AG04449 (cell line): Measurements from ENCODE around the gene MINDY4.

Source experiments
- CTCF ChIA-PET: fragments of 350-600 bp; formaldehyde crosslinking; extraction: SDS; loops from one replicate; lab custom pipeline; 2021; ENCODE audit warnings: antibody characterized with exemption; lab: Yijun Ruan, JAX
- POLR2A ChIA-PET: fragments of 400-600, 350-600 bp; formaldehyde crosslinking; extraction: SDS; loops from one replicate; lab custom pipeline; 2020; ENCODE audit warnings: antibody characterized with exemption, inconsistent platforms; lab: Yijun Ruan, JAX
- DNase-seq: peaks from one replicate; pipeline ENCODE4 v3.0.0-alpha.2; 2010; ENCODE audit warnings: low read depth, low spot score
- H3K4me3 ChIP-seq: 2 replicates; pipeline ENCODE4 v1.5.1; 2011; ENCODE audit warnings: low read depth, mild to moderate bottlenecking, control low read depth, low read length
- TF ChIP-seq, protein P1 (sequence below): IDR thresholded peaks from one replicate; pipeline ENCODE4 v1.5.1; 2011; ENCODE audit warnings: mild to moderate bottlenecking, moderate library complexity, low read length, control low read depth, inconsistent platforms; ENCODE audit not compliant: insufficient read depth; ENCODE audit errors: missing control alignments

Gene MINDY4

DNA sequence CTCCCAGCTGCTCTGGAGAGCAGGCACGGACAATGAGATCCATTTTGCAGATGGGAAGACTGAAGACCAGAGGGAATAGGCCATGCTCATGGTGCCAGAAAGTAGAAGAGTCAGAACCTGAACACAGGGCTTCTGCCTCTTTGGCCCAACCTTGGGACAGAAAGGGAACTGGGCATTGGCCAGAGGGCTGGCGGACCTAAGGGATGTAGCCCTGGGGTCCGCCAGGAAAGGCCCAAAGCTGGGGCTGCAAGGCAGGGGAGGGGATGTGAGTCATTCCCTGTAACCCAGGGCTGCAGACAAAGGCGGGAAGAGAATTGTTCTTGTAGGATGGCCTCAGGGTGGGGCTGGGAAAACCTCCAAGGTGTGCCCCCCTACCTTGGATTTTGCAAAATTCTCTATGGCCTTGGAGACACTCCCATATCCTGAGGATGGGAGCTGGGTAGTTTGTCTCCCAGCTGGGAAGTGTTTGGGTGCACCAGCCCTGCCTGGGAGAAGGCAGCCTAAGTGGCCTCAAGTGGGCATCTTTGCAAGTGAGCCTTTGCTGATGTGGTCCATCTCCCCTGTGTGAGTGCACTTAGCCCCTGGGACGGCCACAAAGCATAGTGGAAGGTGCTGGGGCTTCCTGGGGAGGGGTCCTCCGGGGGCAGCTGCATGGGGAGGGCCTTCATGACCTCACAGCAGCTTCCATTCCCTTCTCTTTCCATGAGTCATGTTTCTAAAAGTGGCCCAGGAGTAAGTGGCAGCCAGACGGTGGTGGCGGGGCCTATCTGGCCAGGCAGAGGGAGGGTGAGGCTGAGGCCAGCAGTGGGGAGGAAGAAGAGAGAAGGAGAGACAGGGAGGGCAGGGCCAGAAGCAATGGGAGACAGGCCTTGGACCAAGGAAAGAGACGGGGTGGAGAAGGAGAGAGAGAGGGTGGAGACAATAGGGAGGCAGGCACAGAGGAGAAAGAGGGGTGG lies 149.6 kb downstream of the MINDY4 start:
- TF ChIP-seq, protein P1, sequence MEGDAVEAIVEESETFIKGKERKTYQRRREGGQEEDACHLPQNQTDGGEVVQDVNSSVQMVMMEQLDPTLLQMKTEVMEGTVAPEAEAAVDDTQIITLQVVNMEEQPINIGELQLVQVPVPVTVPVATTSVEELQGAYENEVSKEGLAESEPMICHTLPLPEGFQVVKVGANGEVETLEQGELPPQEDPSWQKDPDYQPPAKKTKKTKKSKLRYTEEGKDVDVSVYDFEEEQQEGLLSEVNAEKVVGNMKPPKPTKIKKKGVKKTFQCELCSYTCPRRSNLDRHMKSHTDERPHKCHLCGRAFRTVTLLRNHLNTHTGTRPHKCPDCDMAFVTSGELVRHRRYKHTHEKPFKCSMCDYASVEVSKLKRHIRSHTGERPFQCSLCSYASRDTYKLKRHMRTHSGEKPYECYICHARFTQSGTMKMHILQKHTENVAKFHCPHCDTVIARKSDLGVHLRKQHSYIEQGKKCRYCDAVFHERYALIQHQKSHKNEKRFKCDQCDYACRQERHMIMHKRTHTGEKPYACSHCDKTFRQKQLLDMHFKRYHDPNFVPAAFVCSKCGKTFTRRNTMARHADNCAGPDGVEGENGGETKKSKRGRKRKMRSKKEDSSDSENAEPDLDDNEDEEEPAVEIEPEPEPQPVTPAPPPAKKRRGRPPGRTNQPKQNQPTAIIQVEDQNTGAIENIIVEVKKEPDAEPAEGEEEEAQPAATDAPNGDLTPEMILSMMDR = no peak
- no peak overlapping the region for H3K4me3 ChIP-seq
- ChIA-PET CTCF (interaction anchor here (1.2 to 8.5 kb wide), 2 partner anchors 15 to 202 kb away, joined by 6 to 77 read pairs; no protein-coding TSS in a partner anchor), POLR2A (no interaction called here)
- DNase-seq = no peak

DNA sequence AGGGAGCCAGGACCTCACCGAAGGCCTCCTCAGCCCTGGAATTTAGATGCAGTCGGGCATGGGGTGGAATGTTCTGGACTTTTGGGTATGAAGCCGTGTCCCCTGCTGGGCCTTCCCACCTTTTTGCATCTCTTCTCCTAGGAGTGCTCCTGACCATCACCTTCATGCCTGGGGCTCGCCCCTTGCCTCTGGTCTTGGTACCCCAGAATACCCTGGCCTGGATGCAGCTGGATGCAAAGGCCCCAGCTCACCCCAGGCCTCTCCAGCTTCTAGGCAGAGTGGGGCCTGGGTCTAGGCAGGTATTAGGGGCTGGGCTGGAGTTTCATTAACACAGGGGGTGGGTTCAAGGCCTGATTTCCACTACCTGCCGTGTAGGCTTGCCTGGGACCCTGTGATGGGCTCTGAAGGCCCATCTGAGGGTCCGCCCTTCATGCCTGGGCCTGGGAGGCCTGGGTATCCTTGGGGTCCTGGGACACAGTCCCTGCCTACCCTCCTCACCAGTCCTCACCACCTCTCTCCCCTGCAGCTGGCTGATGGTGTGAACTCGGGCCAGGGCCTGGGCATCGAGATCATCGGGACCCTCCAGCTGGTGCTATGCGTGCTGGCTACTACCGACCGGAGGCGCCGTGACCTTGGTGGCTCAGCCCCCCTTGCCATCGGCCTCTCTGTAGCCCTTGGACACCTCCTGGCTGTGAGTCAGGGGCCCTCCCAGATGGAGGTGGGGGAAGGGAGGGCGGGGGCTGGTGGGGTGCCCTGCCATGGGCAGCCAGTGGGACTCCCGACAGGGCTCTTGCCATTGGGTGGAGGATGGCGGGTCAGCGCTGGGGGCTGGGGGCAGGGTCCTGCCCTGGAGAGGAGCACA lies 150.6 kb downstream of the MINDY4 start:
- CTCF ChIA-PET = interaction anchor here (8.5 kb wide), 1 partner anchor 15 kb away, joined by 77 read pairs; no protein-coding TSS in a partner anchor
- no peak for DNase-seq
- H3K4me3 ChIP-seq = no peak overlapping the region
- POLR2A ChIA-PET = no interaction called here
- TF ChIP-seq, protein P1 = no peak

- TF ChIP-seq, protein P1 = no peak
- ChIA-PET POLR2A (no interaction called here), CTCF (interaction anchor here (8.5 kb wide), 1 partner anchor 14 kb away, joined by 77 read pairs; no protein-coding TSS in a partner anchor)
- H3K4me3 ChIP-seq = no peak overlapping the region
- DNase-seq = no peak
Observed at GRCh38 chr7:30922596-30922995, 151.4 kb downstream of the MINDY4 start.

DNA sequence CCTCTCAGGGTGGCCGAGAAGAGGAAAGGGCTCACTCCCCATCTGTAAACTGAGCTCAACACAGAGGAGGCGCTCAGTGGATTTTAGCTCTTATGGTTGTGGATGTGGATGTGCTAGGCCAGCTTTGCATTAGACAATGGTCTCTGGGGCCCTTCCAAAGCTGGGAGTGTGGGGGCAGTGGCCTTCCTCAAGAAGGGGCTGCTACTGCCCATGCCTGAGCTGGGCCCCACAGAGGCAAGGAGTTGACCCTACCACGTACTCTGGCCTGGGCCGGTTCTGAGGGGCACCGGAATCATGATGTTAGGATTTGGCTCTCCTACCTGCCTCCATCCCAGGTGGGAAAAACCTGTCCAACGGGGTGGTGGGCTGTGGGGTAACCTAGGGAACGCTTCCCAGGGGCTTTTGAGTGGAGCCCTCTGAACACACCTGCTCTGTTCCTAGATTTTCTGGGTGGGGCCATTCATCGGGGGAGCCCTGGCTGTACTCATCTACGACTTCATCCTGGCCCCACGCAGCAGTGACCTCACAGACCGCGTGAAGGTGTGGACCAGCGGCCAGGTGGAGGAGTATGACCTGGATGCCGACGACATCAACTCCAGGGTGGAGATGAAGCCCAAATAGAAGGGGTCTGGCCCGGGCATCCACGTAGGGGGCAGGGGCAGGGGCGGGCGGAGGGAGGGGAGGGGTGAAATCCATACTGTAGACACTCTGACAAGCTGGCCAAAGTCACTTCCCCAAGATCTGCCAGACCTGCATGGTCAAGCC lies 152.0 kb downstream of the MINDY4 start:
- DNase-seq = no peak
- ChIA-PET POLR2A (no interaction called here), CTCF (interaction anchor here (8.5 kb wide), 1 partner anchor 13 kb away, joined by 77 read pairs; no protein-coding TSS in a partner anchor)
- no peak overlapping the region for H3K4me3 ChIP-seq
- TF ChIP-seq, protein P1 = no peak

DNA sequence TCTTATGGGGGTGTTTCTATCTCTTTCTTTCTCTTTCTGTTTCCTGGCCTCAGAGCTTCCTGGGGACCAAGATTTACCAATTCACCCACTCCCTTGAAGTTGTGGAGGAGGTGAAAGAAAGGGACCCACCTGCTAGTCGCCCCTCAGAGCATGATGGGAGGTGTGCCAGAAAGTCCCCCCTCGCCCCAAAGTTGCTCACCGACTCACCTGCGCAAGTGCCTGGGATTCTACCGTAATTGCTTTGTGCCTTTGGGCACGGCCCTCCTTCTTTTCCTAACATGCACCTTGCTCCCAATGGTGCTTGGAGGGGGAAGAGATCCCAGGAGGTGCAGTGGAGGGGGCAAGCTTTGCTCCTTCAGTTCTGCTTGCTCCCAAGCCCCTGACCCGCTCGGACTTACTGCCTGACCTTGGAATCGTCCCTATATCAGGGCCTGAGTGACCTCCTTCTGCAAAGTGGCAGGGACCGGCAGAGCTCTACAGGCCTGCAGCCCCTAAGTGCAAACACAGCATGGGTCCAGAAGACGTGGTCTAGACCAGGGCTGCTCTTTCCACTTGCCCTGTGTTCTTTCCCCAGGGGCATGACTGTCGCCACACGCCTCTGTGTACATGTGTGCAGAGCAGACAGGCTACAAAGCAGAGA lies 152.7 kb downstream of the MINDY4 start:
- no peak overlapping the region for H3K4me3 ChIP-seq
- DNase-seq = no peak
- ChIA-PET POLR2A (no interaction called here), CTCF (interaction anchor here (8.5 kb wide), 1 partner anchor 12 kb away, joined by 77 read pairs; no protein-coding TSS in a partner anchor)
- TF ChIP-seq, protein P1 = no peak
